GM06990 (cell line): ENCODE results near the gene NRXN2.

Source experiments
- DNase-seq: peaks from one replicate; pipeline ENCODE4 v3.0.0-alpha.2; 2011; ENCODE audit not compliant: insufficient read length; ENCODE audit errors: extremely low read depth
- H3K27me3 ChIP-seq: replicated peaks from 2 replicates; pipeline ENCODE4 v1.6.0; 2011; ENCODE audit warnings: low read length; ENCODE audit not compliant: control insufficient read depth, insufficient read depth
- H3K36me3 ChIP-seq: 2 replicates; pipeline ENCODE4 v1.5.1; 2011; ENCODE audit warnings: low read length; ENCODE audit not compliant: control insufficient read depth, insufficient read depth
- H3K4me3 ChIP-seq: replicated peaks from 2 replicates; pipeline ENCODE4 v1.5.1; 2011; ENCODE audit warnings: low read depth, mild to moderate bottlenecking, control low read depth, low read length
- CTCF ChIP-seq: IDR thresholded peaks from 2 replicates; pipeline ENCODE4 v1.5.1; 2011; ENCODE audit warnings: low read length, control low read depth, mild to moderate bottlenecking, inconsistent platforms; ENCODE audit not compliant: insufficient read depth, poor library complexity, severe bottlenecking

The NRXN2 gene

GRCh38 chr11:64591257-64592233 lies 131.5 kb downstream of the NRXN2 start:
- no peak for TF ChIP-seq CTCF
- no peak for DNase-seq
- Histone ChIP-seq H3K4me3 (no peak overlapping the region), H3K36me3 (no peaks in the 10 kb centered on the region), H3K27me3 (no peaks in the 10 kb centered on the region)

- no peak for DNase-seq
- no peak for TF ChIP-seq CTCF
- Histone ChIP-seq H3K4me3 (no peak within 1 kb of the TSS), H3K27me3 (no peaks in the 10 kb centered on the region), H3K36me3 (no peaks in the 10 kb centered on the region)
These were observed 132.2 kb downstream of the NRXN2 start, which contains the start of gene SLC22A12 for GRCh38 chr11:64590763-64591221. Gene SLC22A12, plus strand, starts transcription at chr11:64591220. Its CDS starts 337 bp downstream, at chr11:64591557.

GRCh38 chr11:64588701-64589100 lies 134.3 kb downstream of the NRXN2 start:
- Histone ChIP-seq H3K4me3 (no peak overlapping the region), H3K27me3 (no peaks in the 10 kb centered on the region), H3K36me3 (no peaks in the 10 kb centered on the region)
- DNase-seq, result no peak
- TF ChIP-seq CTCF, result no peak

- H3K4me3 ChIP-seq, result no peak overlapping the region
- no peak for TF ChIP-seq CTCF
- H3K27me3 ChIP-seq, result no peaks in the 10 kb centered on the region
- no peaks in the 10 kb centered on the region for H3K36me3 ChIP-seq
- no peak for DNase-seq
These were observed 136.6 kb downstream of the NRXN2 start for GRCh38 chr11:64586366-64586765.

- no peaks in the 10 kb centered on the region; the same call in none of the 2 replicates for H3K27me3 ChIP-seq
- TF ChIP-seq CTCF, result no peak
- no peaks in the 10 kb centered on the region for H3K36me3 ChIP-seq
- no peak overlapping the region for H3K4me3 ChIP-seq
- DNase-seq, result no peak
These were observed 137.8 kb downstream of the NRXN2 start for GRCh38 chr11:64585150-64585549.
